HCT116 (cell line): ENCODE data around the gene C4orf50. TPM values are rescaled to one million over a fixed set of nuclear protein-coding genes. Genes with fewer than 3 reads are reported as not detected.

Source experiments
- ATAC-seq: fragments of 200-7000 bp; cut with Tn5 transposase; 2 replicates; pipeline ENCODE4 v1.9.1; 2020; ENCODE audit warnings: mild to moderate bottlenecking, moderate library complexity
- BruUV-seq: library from RNA; stranded (reverse); fragments of 400-500 nt; replicated peaks from 2 replicates; lab custom pipeline; 2021; lab: Mats Ljungman, UMichigan
- CTCF ChIA-PET: fragments of 300-600 bp; sonication (Branson Sonifier 250); formaldehyde crosslinking; loops from one replicate; lab custom pipeline; 2021; ENCODE audit warnings: antibody characterized with exemption; lab: Charles Lee
- POLR2A ChIA-PET: fragments of 300-600, 350-600 bp; sonication (Branson Sonifier 250); formaldehyde crosslinking; loops from one replicate; lab custom pipeline; 2021; ENCODE audit warnings: antibody characterized with exemption; lab: Charles Lee
- RAD21 ChIA-PET, 2 experiments: fragments of 300-600 bp; sonication (Branson Sonifier 250); formaldehyde crosslinking; loops; one replicate each; lab custom pipeline; 2023; ENCODE audit warnings: low total read pairs in 2 of 2; ENCODE audit not compliant: uncharacterized antibody in 2 of 2, unreplicated experiment in 2 of 2, low non-redundant PET in 1 of 2; lab: Charles Lee
- DNase-seq: peaks from one replicate; pipeline ENCODE4 v3.0.0-alpha.2; 2010; ENCODE audit warnings: low read depth, low spot score
- H2AFZ ChIP-seq: fragments of 200-600 bp; shearing (Covaris generic), sonication (generic); 2 replicates; pipeline ENCODE4 v1.6.1; 2017; ENCODE audit warnings: low read depth, mixed run types, mixed read lengths, antibody characterized with exemption, low read length; ENCODE audit not compliant: poor library complexity, severe bottlenecking
- H3K27ac ChIP-seq: 2 replicates; pipeline ENCODE4 v1.5.1; 2012; ENCODE audit warnings: low read depth, low read length
- H3K27me3 ChIP-seq: fragments of 200-600 bp; sonication (generic); 2 replicates; pipeline ENCODE4 v1.6.1; 2016; ENCODE audit warnings: mixed run types, low read length, mixed read lengths; ENCODE audit not compliant: insufficient read depth
- H3K36me3 ChIP-seq, 2 experiments: fragments of 200-500 bp in 1 of 2; fragments of 200-600 bp in 1 of 2; sonication (Bioruptor generic) in 1 of 2; sonication (generic) in 1 of 2; 2 replicates each; pipeline versions ENCODE4 v1.5.1 to v1.6.1; 2014 to 2016; ENCODE audit warnings: low read length in 2 of 2, inconsistent platforms in 1 of 2, mixed read lengths in 1 of 2, mixed run types in 1 of 2; ENCODE audit not compliant: insufficient read depth in 2 of 2, control insufficient read depth in 1 of 2
- H3K4me1 ChIP-seq, 2 experiments: fragments of 200-600 bp in 1 of 2; sonication (generic) in 1 of 2; 2 replicates each; pipeline versions ENCODE4 v1.5.1 to v1.6.1; 2012 to 2017; ENCODE audit warnings: low read length in 2 of 2, inconsistent platforms in 1 of 2, mild to moderate bottlenecking in 1 of 2, mixed read lengths in 1 of 2, mixed run types in 1 of 2, moderate library complexity in 1 of 2; ENCODE audit not compliant: insufficient read depth in 2 of 2, control insufficient read depth in 1 of 2
- H3K4me2 ChIP-seq: fragments of 200-600 bp; sonication (generic); 2 replicates; pipeline ENCODE4 v1.6.1; 2017; ENCODE audit warnings: mixed run types, low read length, mixed read lengths
- H3K4me3 ChIP-seq, 2 experiments: fragments of 200-600 bp in 1 of 2; sonication (generic) in 1 of 2; replicated peaks in 1 of 2; 2 replicates each; pipeline ENCODE4 v1.5.1; 2011 to 2016; ENCODE audit warnings: low read length in 2 of 2, control low read depth in 1 of 2, low read depth in 1 of 2, mild to moderate bottlenecking in 1 of 2, mixed read lengths in 1 of 2, mixed run types in 1 of 2
- H3K79me2 ChIP-seq: fragments of 200-600 bp; sonication (generic); 2 replicates; pipeline ENCODE4 v1.6.1; 2017; ENCODE audit warnings: mild to moderate bottlenecking, mixed run types, low read length, moderate library complexity, mixed read lengths; ENCODE audit not compliant: insufficient read depth
- H3K9ac ChIP-seq: fragments of 200-600 bp; sonication (generic); 2 replicates; pipeline ENCODE4 v1.6.1; 2016; ENCODE audit warnings: low read length, mixed read lengths
- H3K9me2 ChIP-seq: fragments of 200-600 bp; sonication (generic), shearing (Covaris generic); 2 replicates; pipeline ENCODE4 v1.6.1; 2017; ENCODE audit warnings: mixed run types, mild to moderate bottlenecking, moderate library complexity; ENCODE audit not compliant: insufficient read depth
- H3K9me3 ChIP-seq, 2 experiments: fragments of 200-500 bp in 1 of 2; fragments of 200-600 bp in 1 of 2; sonication (Bioruptor generic) in 1 of 2; sonication (generic) in 1 of 2; 2 replicates each; pipeline ENCODE4 v1.6.1; 2014 to 2017; ENCODE audit warnings: low read length in 2 of 2, mixed read lengths in 2 of 2, inconsistent platforms in 1 of 2, low read depth in 1 of 2, mild to moderate bottlenecking in 1 of 2, mixed run types in 1 of 2, moderate library complexity in 1 of 2; ENCODE audit not compliant: control insufficient read depth in 1 of 2, insufficient read depth in 1 of 2
- H4K20me1 ChIP-seq: fragments of 200-600 bp; sonication (generic), shearing (Covaris generic); 2 replicates; pipeline ENCODE4 v1.6.1; 2017; ENCODE audit warnings: mixed run types, mild to moderate bottlenecking, moderate library complexity; ENCODE audit not compliant: insufficient read depth
- ATF3 ChIP-seq: IDR thresholded peaks from 2 replicates; pipeline ENCODE4 v1.6.1; 2012
- CBX3 ChIP-seq: IDR thresholded peaks from 2 replicates; pipeline ENCODE4 v1.6.1; 2012; ENCODE audit warnings: low read depth
- EZH2phosphoT487 ChIP-seq: fragments of 200-600 bp; IDR thresholded peaks from 2 replicates; pipeline ENCODE4 v1.6.1; 2018; ENCODE audit warnings: antibody characterized with exemption, borderline replicate concordance
- MAX ChIP-seq: IDR thresholded peaks from 2 replicates; pipeline ENCODE4 v1.6.1; 2012
- POLR2A ChIP-seq: IDR thresholded peaks from 2 replicates; pipeline ENCODE4 v1.7.0; 2011; ENCODE audit warnings: borderline replicate concordance; ENCODE audit not compliant: insufficient read depth, insufficient read length; ENCODE audit errors: extremely low read depth
- SP1 ChIP-seq: IDR thresholded peaks from 2 replicates; pipeline ENCODE4 v1.6.1; 2012; ENCODE audit warnings: low read depth
- SRF ChIP-seq: IDR thresholded peaks from 2 replicates; pipeline ENCODE4 v1.6.1; 2012; ENCODE audit warnings: low read depth
- TCF7L2 ChIP-seq: IDR thresholded peaks from 2 replicates; pipeline ENCODE4 v1.7.0; 2011; ENCODE audit warnings: borderline replicate concordance, inconsistent platforms; ENCODE audit not compliant: insufficient read depth, insufficient read length; ENCODE audit errors: extremely low read depth
- YY1 ChIP-seq: IDR thresholded peaks from 2 replicates; pipeline ENCODE4 v1.6.1; 2011; ENCODE audit warnings: low read length, low read depth, moderate library complexity, mild to moderate bottlenecking; ENCODE audit not compliant: insufficient replicate concordance; ENCODE audit errors: extremely low read depth
- ZBTB33 ChIP-seq: IDR thresholded peaks from 2 replicates; pipeline ENCODE4 v1.6.1; 2011; ENCODE audit warnings: mild to moderate bottlenecking, low read length, moderate library complexity; ENCODE audit not compliant: insufficient replicate concordance; ENCODE audit errors: extremely low read depth
- ZFX ChIP-seq: fragments of 450-650 bp; IDR thresholded peaks from 2 replicates; pipeline ENCODE4 v1.6.1; 2017
- intact Hi-C: fragments of 100-400 bp; cut with micrococcal nuclease; formaldehyde crosslinking; loops from 2 replicates; pipeline ENCODE4 v1.10.0; 2022
- total RNA-seq: library from RNA; stranded (reverse); gene quantifications from one replicate; pipeline ENCODE4 v1.2.1, GENCODE V29; 2021; ENCODE audit not compliant: unreplicated experiment
- TF ChIP-seq, protein P1 (sequence below), 3 experiments: fragments of 200-600 bp in 1 of 3; sonication (generic) in 1 of 3; IDR thresholded peaks in 2 of 3; conservative IDR thresholded peaks in 1 of 3; 2 replicates each; pipeline ENCODE4 v1.5.1; 2012 to 2017; ENCODE audit warnings: low read depth in 2 of 3, low read length in 2 of 3, antibody characterized with exemption in 1 of 3, borderline replicate concordance in 1 of 3, control low read depth in 1 of 3, mild to moderate bottlenecking in 1 of 3, mixed read lengths in 1 of 3, mixed run types in 1 of 3, moderate library complexity in 1 of 3; ENCODE audit not compliant: insufficient read depth in 1 of 3
- TF ChIP-seq, protein P2 (sequence below): IDR thresholded peaks from 2 replicates; pipeline ENCODE4 v1.6.1; 2012; ENCODE audit warnings: low read depth

C4orf50 gene
- total RNA-seq, 1 experiment from 2014 or later = not detected

DNA sequence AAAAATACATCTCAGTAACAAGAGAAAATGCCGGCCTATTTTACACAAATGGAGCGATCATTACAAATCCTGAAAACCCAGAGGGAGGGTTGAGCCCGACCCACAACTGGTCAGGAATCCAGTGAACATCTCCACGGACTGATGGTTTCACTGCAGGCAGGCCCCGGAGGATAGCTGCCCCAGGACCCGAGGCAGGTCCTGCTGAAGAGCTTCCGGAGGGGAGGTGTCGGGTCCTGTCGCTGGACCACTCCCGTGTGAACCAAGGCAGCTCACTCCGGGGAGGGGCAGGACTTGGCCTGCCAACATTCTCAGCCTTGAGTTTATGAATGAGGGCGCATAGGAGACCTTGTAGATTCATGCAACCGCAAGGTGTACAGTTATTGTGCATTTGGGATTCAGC is 120.6 kb downstream of the C4orf50 start:
- Histone ChIP-seq H3K27ac (no peak overlapping the region), H3K79me2 (no peaks in the 10 kb centered on the region), H3K9me3 (no peaks in the 10 kb centered on the region), H3K4me3 (no peak overlapping the region), H2AFZ (no peak overlapping the region), H3K36me3 (no peaks in the 10 kb centered on the region), H3K27me3 (peaks cover 78% of the 10 kb centered on the region), H4K20me1 (no peaks in the 10 kb centered on the region), H3K9ac (no peak overlapping the region), H3K9me2 (no peaks in the 10 kb centered on the region), H3K4me1 (no peaks in the 10 kb centered on the region), H3K4me2 (no peak overlapping the region)
- ChIA-PET RAD21 (no interaction called here), CTCF (no interaction called here), POLR2A (no interaction called here)
- no TSS peak for BruUV-seq
- TF ChIP-seq SRF (no peak), POLR2A (no peak), YY1 (no peak), MAX (no peak), ZFX (no peak), TCF7L2 (no peak), ATF3 (no peak), CBX3 (no peak)
- TF ChIP-seq, protein P1, sequence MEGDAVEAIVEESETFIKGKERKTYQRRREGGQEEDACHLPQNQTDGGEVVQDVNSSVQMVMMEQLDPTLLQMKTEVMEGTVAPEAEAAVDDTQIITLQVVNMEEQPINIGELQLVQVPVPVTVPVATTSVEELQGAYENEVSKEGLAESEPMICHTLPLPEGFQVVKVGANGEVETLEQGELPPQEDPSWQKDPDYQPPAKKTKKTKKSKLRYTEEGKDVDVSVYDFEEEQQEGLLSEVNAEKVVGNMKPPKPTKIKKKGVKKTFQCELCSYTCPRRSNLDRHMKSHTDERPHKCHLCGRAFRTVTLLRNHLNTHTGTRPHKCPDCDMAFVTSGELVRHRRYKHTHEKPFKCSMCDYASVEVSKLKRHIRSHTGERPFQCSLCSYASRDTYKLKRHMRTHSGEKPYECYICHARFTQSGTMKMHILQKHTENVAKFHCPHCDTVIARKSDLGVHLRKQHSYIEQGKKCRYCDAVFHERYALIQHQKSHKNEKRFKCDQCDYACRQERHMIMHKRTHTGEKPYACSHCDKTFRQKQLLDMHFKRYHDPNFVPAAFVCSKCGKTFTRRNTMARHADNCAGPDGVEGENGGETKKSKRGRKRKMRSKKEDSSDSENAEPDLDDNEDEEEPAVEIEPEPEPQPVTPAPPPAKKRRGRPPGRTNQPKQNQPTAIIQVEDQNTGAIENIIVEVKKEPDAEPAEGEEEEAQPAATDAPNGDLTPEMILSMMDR (IDR thresholded peaks at IDR 0.05 in 2 of 3, conservative IDR thresholded peaks at IDR 0.05 in 1 of 3; ENCODE audit: borderline replicate concordance in 1 of 3, insufficient read depth in 1 of 3, low read depth in 2 of 3, low read length in 2 of 3) = no peak
- ATAC-seq (no peak), DNase-seq (no peak)
- intact Hi-C loops = no loop called here

DNA sequence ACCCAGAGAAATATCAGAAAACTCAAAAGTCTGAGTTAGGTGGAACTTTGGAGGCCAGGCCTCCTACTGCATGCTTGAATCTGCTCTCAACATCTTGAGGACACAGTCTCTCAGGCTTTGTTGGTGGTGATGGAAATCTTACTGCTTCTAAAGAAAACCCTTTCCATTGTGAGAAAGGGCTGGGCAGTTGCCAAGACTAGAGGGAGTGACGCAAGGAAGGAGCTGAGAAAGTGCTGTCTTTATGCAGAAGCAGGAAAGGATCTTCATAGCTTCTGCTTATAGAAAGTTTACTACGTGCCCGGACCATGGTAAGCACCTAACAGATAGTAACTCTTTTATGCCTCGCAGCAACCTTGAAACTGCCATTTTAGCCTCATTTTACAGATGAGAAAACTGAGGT is 122.9 kb downstream of the C4orf50 start:
- no peak overlapping the region for H3K27ac ChIP-seq
- no TSS peak for BruUV-seq
- H3K9me2 ChIP-seq = no peaks in the 10 kb centered on the region
- no peaks in the 10 kb centered on the region for H3K9me3 ChIP-seq
- ATAC-seq = no peak
- no peaks in the 10 kb centered on the region for H4K20me1 ChIP-seq
- no peak overlapping the region for H2AFZ ChIP-seq
- no peaks in the 10 kb centered on the region for H3K79me2 ChIP-seq
- intact Hi-C loops = no loop called here
- RAD21 ChIA-PET = no interaction called here
- H3K9ac ChIP-seq = no peak overlapping the region
- no peak for DNase-seq
- CTCF ChIA-PET = no interaction called here
- no peaks in the 10 kb centered on the region for H3K4me1 ChIP-seq
- POLR2A ChIA-PET = no interaction called here
- no peaks in the 10 kb centered on the region for H3K36me3 ChIP-seq
- H3K4me3 ChIP-seq = no peak overlapping the region
- no peak overlapping the region for H3K4me2 ChIP-seq
- peaks cover 57% of the 10 kb centered on the region for H3K27me3 ChIP-seq
- TF ChIP-seq EZH2phosphoT487 (no peak), ATF3 (no peak), ZBTB33 (no peak), SP1 (no peak)
- TF ChIP-seq, protein P2, sequence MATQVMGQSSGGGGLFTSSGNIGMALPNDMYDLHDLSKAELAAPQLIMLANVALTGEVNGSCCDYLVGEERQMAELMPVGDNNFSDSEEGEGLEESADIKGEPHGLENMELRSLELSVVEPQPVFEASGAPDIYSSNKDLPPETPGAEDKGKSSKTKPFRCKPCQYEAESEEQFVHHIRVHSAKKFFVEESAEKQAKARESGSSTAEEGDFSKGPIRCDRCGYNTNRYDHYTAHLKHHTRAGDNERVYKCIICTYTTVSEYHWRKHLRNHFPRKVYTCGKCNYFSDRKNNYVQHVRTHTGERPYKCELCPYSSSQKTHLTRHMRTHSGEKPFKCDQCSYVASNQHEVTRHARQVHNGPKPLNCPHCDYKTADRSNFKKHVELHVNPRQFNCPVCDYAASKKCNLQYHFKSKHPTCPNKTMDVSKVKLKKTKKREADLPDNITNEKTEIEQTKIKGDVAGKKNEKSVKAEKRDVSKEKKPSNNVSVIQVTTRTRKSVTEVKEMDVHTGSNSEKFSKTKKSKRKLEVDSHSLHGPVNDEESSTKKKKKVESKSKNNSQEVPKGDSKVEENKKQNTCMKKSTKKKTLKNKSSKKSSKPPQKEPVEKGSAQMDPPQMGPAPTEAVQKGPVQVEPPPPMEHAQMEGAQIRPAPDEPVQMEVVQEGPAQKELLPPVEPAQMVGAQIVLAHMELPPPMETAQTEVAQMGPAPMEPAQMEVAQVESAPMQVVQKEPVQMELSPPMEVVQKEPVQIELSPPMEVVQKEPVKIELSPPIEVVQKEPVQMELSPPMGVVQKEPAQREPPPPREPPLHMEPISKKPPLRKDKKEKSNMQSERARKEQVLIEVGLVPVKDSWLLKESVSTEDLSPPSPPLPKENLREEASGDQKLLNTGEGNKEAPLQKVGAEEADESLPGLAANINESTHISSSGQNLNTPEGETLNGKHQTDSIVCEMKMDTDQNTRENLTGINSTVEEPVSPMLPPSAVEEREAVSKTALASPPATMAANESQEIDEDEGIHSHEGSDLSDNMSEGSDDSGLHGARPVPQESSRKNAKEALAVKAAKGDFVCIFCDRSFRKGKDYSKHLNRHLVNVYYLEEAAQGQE = no peak
